ENCODE data around the gene LPP.

The LPP gene

GRCh38 chr3:188135271-188135670, 18.7 kb upstream of the LPP start:
- DNase-seq, result no peak

GRCh38 chr3:188137051-188137450, 16.9 kb upstream of the LPP start:
- DNase-seq, result no peak

- no peak for DNase-seq
Observed at GRCh38 chr3:188139466-188139865, 14.5 kb upstream of the LPP start.

GRCh38 chr3:188146219-188146618, 7.7 kb upstream of the LPP start:
- no peak for DNase-seq

GRCh38 chr3:188147782-188148181, 6.2 kb upstream of the LPP start:
- no peak for DNase-seq

- no peak for DNase-seq
Observed at GRCh38 chr3:188148318-188148717, 5.6 kb upstream of the LPP start.

- DNase-seq, result no peak
Observed at GRCh38 chr3:188149587-188149986, 4.4 kb upstream of the LPP start.

- no peak for DNase-seq
Observed at GRCh38 chr3:188150982-188151381, 3.0 kb upstream of the LPP start.

- no peak for DNase-seq
Observed at GRCh38 chr3:188151438-188151837, 2.5 kb upstream of the LPP start.

GRCh38 chr3:188152660-188153436, 1.1 kb upstream of the LPP start:
- DNase-seq, result peak; percentile 28

- peak; percentile 55 for DNase-seq
Observed at GRCh38 chr3:188153437-188154013, 432 bp upstream of the LPP start.

GRCh38 chr3:188154809-188155574, 1.0 kb downstream of the LPP start:
- DNase-seq, result no peak

GRCh38 chr3:188156056-188156455, 2.1 kb downstream of the LPP start:
- no peak for DNase-seq

GRCh38 chr3:188157407-188157806, 3.5 kb downstream of the LPP start:
- no peak for DNase-seq

- no peak for DNase-seq
Observed at GRCh38 chr3:188157971-188158370, 4.0 kb downstream of the LPP start.

- no peak for DNase-seq
Observed at GRCh38 chr3:188158731-188159310, 4.9 kb downstream of the LPP start.

GRCh38 chr3:188160751-188161150, 6.8 kb downstream of the LPP start:
- DNase-seq, result no peak

- no peak for DNase-seq
Observed at GRCh38 chr3:188164248-188164687, 10.3 kb downstream of the LPP start.

GRCh38 chr3:188165596-188165995, 11.6 kb downstream of the LPP start:
- DNase-seq, result no peak

GRCh38 chr3:188166441-188166840, 12.5 kb downstream of the LPP start:
- DNase-seq, result no peak

- no peak for DNase-seq
Observed at GRCh38 chr3:188168186-188168585, 14.2 kb downstream of the LPP start.

- no peak for DNase-seq
Observed at GRCh38 chr3:188168648-188169047, 14.7 kb downstream of the LPP start.

GRCh38 chr3:188169830-188170455, 16.0 kb downstream of the LPP start:
- no peak for DNase-seq
